ENCODE data around the gene WIPF2.

WIPF2 gene

GRCh38 chr17:40312893-40313667 is 94.0 kb downstream of the WIPF2 start:
- no peak for DNase-seq

- DNase-seq: no peak
Measured at GRCh38 chr17:40313668-40314583, 94.8 kb downstream of the WIPF2 start.

GRCh38 chr17:40314584-40314956 is 95.5 kb downstream of the WIPF2 start:
- DNase-seq: peak in 15 of 56 donors; percentile 20 to 77 (median 39)

- no peak for DNase-seq
Measured at GRCh38 chr17:40315206-40315605, 96.1 kb downstream of the WIPF2 start.

GRCh38 chr17:40315678-40316570 is 96.8 kb downstream of the WIPF2 start:
- no peak for DNase-seq

GRCh38 chr17:40316571-40317344 is 97.7 kb downstream of the WIPF2 start:
- no peak for DNase-seq

GRCh38 chr17:40317345-40317873 is 98.3 kb downstream of the WIPF2 start:
- no peak for DNase-seq

GRCh38 chr17:40317880-40318829 is 99.1 kb downstream of the WIPF2 start:
- peak in 55 of 56 donors; percentile 28 to 95 (median 83) for DNase-seq

- no peak for DNase-seq
Measured at GRCh38 chr17:40318830-40319391, 99.8 kb downstream of the WIPF2 start.

GRCh38 chr17:40319651-40320540 is 100.8 kb downstream of the WIPF2 start:
- peak in 1 of 56 donors; percentile 39 for DNase-seq

GRCh38 chr17:40320756-40321523 is 101.8 kb downstream of the WIPF2 start:
- peak in 2 of 56 donors; percentile 25 to 49 for DNase-seq

GRCh38 chr17:40321524-40321929 is 102.4 kb downstream of the WIPF2 start:
- no peak for DNase-seq

- DNase-seq: peak in 4 of 56 donors; percentile 21 to 35 (median 28)
Measured at GRCh38 chr17:40321961-40322357, 102.9 kb downstream of the WIPF2 start.

GRCh38 chr17:40322358-40323315 is 103.5 kb downstream of the WIPF2 start:
- DNase-seq: peak in 17 of 56 donors; percentile 27 to 67 (median 49)
